IPS-11a (cell line): ENCODE data around the gene NAB1.
"Not testable (repeated sequence)": the region's sequence is repeated elsewhere in the genome, so short reads cannot be mapped to it uniquely, and the experiment has no call there.

Source experiments
- H3K4me3 ChIP-seq: one replicate; pipeline ENCODE4 v1.5.1; 2013; ENCODE audit warnings: low read depth, low read length, control low read depth

The NAB1 gene

GRCh38 chr2:190708650-190709049, 59.8 kb downstream of the NAB1 start:
- not testable (repeated sequence) for H3K4me3 ChIP-seq

- no peak overlapping the region for H3K4me3 ChIP-seq
Observed at GRCh38 chr2:190711069-190711468, 62.2 kb downstream of the NAB1 start.

- H3K4me3 ChIP-seq = no peak overlapping the region
Observed at GRCh38 chr2:190713471-190713870, 64.6 kb downstream of the NAB1 start.

GRCh38 chr2:190714958-190715357, 66.1 kb downstream of the NAB1 start:
- no peak overlapping the region for H3K4me3 ChIP-seq

- H3K4me3 ChIP-seq = no peak overlapping the region
Observed at GRCh38 chr2:190716176-190716807, 67.4 kb downstream of the NAB1 start.

GRCh38 chr2:190717306-190717705, 68.4 kb downstream of the NAB1 start:
- H3K4me3 ChIP-seq = no peak overlapping the region

- H3K4me3 ChIP-seq = no peak overlapping the region
Observed at GRCh38 chr2:190717764-190718651, 69.1 kb downstream of the NAB1 start.

GRCh38 chr2:190718652-190719526, 70.0 kb downstream of the NAB1 start:
- no peak overlapping the region for H3K4me3 ChIP-seq

- no peak overlapping the region for H3K4me3 ChIP-seq
Observed at GRCh38 chr2:190720276-190720675, 71.4 kb downstream of the NAB1 start.

- H3K4me3 ChIP-seq = no peak overlapping the region
Observed at GRCh38 chr2:190720691-190721090, 71.8 kb downstream of the NAB1 start.

- no peak overlapping the region for H3K4me3 ChIP-seq
Observed at GRCh38 chr2:190722061-190722759, 73.3 kb downstream of the NAB1 start.

GRCh38 chr2:190722835-190723234, 74.0 kb downstream of the NAB1 start:
- H3K4me3 ChIP-seq = no peak overlapping the region

- no peak overlapping the region for H3K4me3 ChIP-seq
Observed at GRCh38 chr2:190723397-190724090, 74.7 kb downstream of the NAB1 start.

GRCh38 chr2:190726255-190726654, 77.4 kb downstream of the NAB1 start:
- no peak overlapping the region for H3K4me3 ChIP-seq

- H3K4me3 ChIP-seq = no peak overlapping the region
Observed at GRCh38 chr2:190736355-190736754, 87.5 kb downstream of the NAB1 start.

- H3K4me3 ChIP-seq = no peak overlapping the region
Observed at GRCh38 chr2:190740449-190740848, 91.6 kb downstream of the NAB1 start.
